Loucy (cell line): ENCODE results near the gene SLC6A18.

Experiments
- H2AFZ ChIP-seq: fragments of 200-600 bp; sonication (generic); 2 replicates; pipeline ENCODE4 v1.6.0; 2016; ENCODE audit warnings: antibody characterized with exemption, mild to moderate bottlenecking, low read length, moderate library complexity
- H3F3A ChIP-seq: fragments of 200-600 bp; 2 replicates; pipeline ENCODE4 v1.6.0; 2016; ENCODE audit warnings: antibody characterized with exemption, low read depth, mild to moderate bottlenecking
- H3K27me3 ChIP-seq: fragments of 200-600 bp; sonication (generic); 2 replicates; pipeline ENCODE4 v1.6.1; 2014; ENCODE audit warnings: low read length, mild to moderate bottlenecking; ENCODE audit not compliant: insufficient read depth, poor library complexity, severe bottlenecking
- H3K36me3 ChIP-seq: fragments of 200-600 bp; sonication (generic); 2 replicates; pipeline ENCODE4 v1.6.1; 2016; ENCODE audit warnings: low read length; ENCODE audit not compliant: insufficient read depth
- H3K4me1 ChIP-seq: fragments of 200-600 bp; sonication (generic); 2 replicates; pipeline ENCODE4 v1.5.1; 2014; ENCODE audit warnings: low read length, mild to moderate bottlenecking; ENCODE audit not compliant: insufficient read depth, poor library complexity, severe bottlenecking
- H3K4me2 ChIP-seq: fragments of 200-600 bp; sonication (generic); 2 replicates; pipeline ENCODE4 v1.6.0; 2014; ENCODE audit warnings: antibody characterized with exemption, low read length, low read depth, mild to moderate bottlenecking; ENCODE audit not compliant: poor library complexity, severe bottlenecking
- H3K4me3 ChIP-seq: fragments of 200-600 bp; sonication (generic); 2 replicates; pipeline ENCODE4 v1.5.1; 2014; ENCODE audit warnings: low read length, mild to moderate bottlenecking, mixed read lengths; ENCODE audit not compliant: poor library complexity, severe bottlenecking
- H3K79me2 ChIP-seq: fragments of 200-600 bp; sonication (generic); 2 replicates; pipeline ENCODE4 v1.6.1; 2014; ENCODE audit warnings: low read length; ENCODE audit not compliant: insufficient read depth
- H3K9ac ChIP-seq: fragments of 200-600 bp; sonication (generic); 2 replicates; pipeline ENCODE4 v1.6.0; 2014; ENCODE audit warnings: mild to moderate bottlenecking, low read depth, low read length, moderate library complexity; ENCODE audit not compliant: poor library complexity, severe bottlenecking
- H3K9me2 ChIP-seq: fragments of 200-600 bp; sonication (generic); replicated peaks from 2 replicates; pipeline ENCODE4 v1.6.1; 2016; ENCODE audit warnings: low read depth, low read length, mixed read lengths
- H3K9me3 ChIP-seq: fragments of 200-600 bp; sonication (generic); 2 replicates; pipeline ENCODE4 v1.6.1; 2014; ENCODE audit warnings: mild to moderate bottlenecking, antibody characterized with exemption, low read length, low read depth; ENCODE audit not compliant: insufficient read depth
- H4K20me1 ChIP-seq: fragments of 200-600 bp; sonication (generic); 2 replicates; pipeline ENCODE4 v1.6.0; 2014; ENCODE audit warnings: antibody characterized with exemption, low read length, mild to moderate bottlenecking; ENCODE audit not compliant: insufficient read depth, poor library complexity, severe bottlenecking
- CTCF ChIP-seq: fragments of 200-600 bp; sonication (generic); conservative IDR thresholded peaks from 2 replicates; pipeline ENCODE4 v1.5.1; 2014; ENCODE audit warnings: mild to moderate bottlenecking, antibody characterized with exemption, low read length
- EZH2phosphoT487 ChIP-seq: fragments of 200-600 bp; IDR thresholded peaks from 2 replicates; pipeline ENCODE4 v1.6.1; 2018; ENCODE audit warnings: antibody characterized with exemption, mild to moderate bottlenecking, moderate library complexity, borderline replicate concordance

SLC6A18 gene

GRCh38 chr5:1184163-1184470 is 41.1 kb upstream of the SLC6A18 start:
- no peak overlapping the region for H3K4me3 ChIP-seq
- no peaks in the 10 kb centered on the region for H3K9me2 ChIP-seq
- H3K9me3 ChIP-seq = no peaks in the 10 kb centered on the region
- no peaks in the 10 kb centered on the region for H3F3A ChIP-seq
- H3K27me3 ChIP-seq = no peaks in the 10 kb centered on the region
- H3K79me2 ChIP-seq = no peaks in the 10 kb centered on the region
- H3K9ac ChIP-seq = no peak overlapping the region
- H4K20me1 ChIP-seq = no peaks in the 10 kb centered on the region
- no peak for TF ChIP-seq CTCF
- no peak for TF ChIP-seq EZH2phosphoT487
- peaks cover 17% of the 10 kb centered on the region for H3K4me1 ChIP-seq
- no peak overlapping the region for H3K4me2 ChIP-seq
- H2AFZ ChIP-seq = no peak overlapping the region
- H3K36me3 ChIP-seq = no peaks in the 10 kb centered on the region

- H4K20me1 ChIP-seq = no peaks in the 10 kb centered on the region
Observed at GRCh38 chr5:1184481-1184880, 40.7 kb upstream of the SLC6A18 start.

GRCh38 chr5:1185038-1185627 is 40.0 kb upstream of the SLC6A18 start:
- Histone ChIP-seq H3K9me2 (no peaks in the 10 kb centered on the region), H3K9me3 (no peaks in the 10 kb centered on the region), H3K36me3 (no peaks in the 10 kb centered on the region), H3K79me2 (no peaks in the 10 kb centered on the region), H3K4me1 (peaks cover 17% of the 10 kb centered on the region), H4K20me1 (no peaks in the 10 kb centered on the region), H3K4me2 (no peak overlapping the region), H3K27me3 (no peaks in the 10 kb centered on the region), H3K4me3 (no peak overlapping the region), H3F3A (no peaks in the 10 kb centered on the region), H3K9ac (no peak overlapping the region), H2AFZ (no peak overlapping the region)
- no peak for TF ChIP-seq EZH2phosphoT487

More at GRCh38 chr5:1184481-1184880, 40.7 kb upstream of the SLC6A18 start:
- H3K4me2 ChIP-seq = no peak overlapping the region
- no peaks in the 10 kb centered on the region for H3K36me3 ChIP-seq
- H3K4me1 ChIP-seq = peaks cover 17% of the 10 kb centered on the region
- H3K9me3 ChIP-seq = no peaks in the 10 kb centered on the region
- H2AFZ ChIP-seq = no peak overlapping the region
- H3K9ac ChIP-seq = no peak overlapping the region
- no peaks in the 10 kb centered on the region for H3F3A ChIP-seq
- H3K4me3 ChIP-seq = no peak overlapping the region
- no peak for TF ChIP-seq EZH2phosphoT487
- no peak for TF ChIP-seq CTCF
- H3K9me2 ChIP-seq = no peaks in the 10 kb centered on the region
- no peaks in the 10 kb centered on the region for H3K27me3 ChIP-seq
- no peaks in the 10 kb centered on the region for H3K79me2 ChIP-seq
